ENCODE results near the gene ORAI1.

DNA sequence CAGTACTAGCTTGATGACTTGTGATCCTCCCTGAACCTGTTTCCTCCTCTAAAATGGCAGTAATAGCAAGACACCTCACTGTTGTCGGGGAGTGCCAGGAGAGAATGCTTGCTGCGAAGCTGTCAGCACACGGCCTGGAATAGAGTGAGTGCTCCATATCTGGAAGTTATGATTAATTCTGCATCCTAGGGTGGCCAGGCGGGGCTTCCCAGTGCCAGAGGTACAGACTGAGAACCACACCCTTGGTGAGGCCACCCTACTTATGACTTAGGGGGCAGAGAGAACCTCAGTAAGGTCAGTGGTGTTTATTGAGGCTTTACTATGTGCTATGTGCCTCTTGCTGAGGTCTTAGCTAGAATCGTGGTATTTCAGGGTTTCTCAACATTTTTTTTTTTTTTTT lies 23.0 kb downstream of the ORAI1 start:
- TF ChIP-seq CTCF (IDR thresholded peaks at IDR 0.05) = no peak
- TF ChIP-seq POLR2AphosphoS5 (IDR thresholded peaks at IDR 0.05) = no peak
- TF ChIP-seq POLR2A (IDR thresholded peaks at IDR 0.05) = no peak
